Stimulated activated CD8-positive, alpha-beta memory T cell treated with anti-CD3 and anti-CD28 coated beads, Interleukin-15, amount 100 ng/mL, for 4 hours (primary cell): Measurements from ENCODE around the gene KCNQ5.
"Not testable (repeated sequence)": the region's sequence is repeated elsewhere in the genome, so short reads cannot be mapped to it uniquely, and the experiment has no call there.

Source experiments
- DNase-seq, 2 donors: peaks; one replicate each; pipeline ENCODE4 v3.0.0-alpha.2; 2020; ENCODE audit warnings: low read depth in 2 of 2

Gene KCNQ5

DNA sequence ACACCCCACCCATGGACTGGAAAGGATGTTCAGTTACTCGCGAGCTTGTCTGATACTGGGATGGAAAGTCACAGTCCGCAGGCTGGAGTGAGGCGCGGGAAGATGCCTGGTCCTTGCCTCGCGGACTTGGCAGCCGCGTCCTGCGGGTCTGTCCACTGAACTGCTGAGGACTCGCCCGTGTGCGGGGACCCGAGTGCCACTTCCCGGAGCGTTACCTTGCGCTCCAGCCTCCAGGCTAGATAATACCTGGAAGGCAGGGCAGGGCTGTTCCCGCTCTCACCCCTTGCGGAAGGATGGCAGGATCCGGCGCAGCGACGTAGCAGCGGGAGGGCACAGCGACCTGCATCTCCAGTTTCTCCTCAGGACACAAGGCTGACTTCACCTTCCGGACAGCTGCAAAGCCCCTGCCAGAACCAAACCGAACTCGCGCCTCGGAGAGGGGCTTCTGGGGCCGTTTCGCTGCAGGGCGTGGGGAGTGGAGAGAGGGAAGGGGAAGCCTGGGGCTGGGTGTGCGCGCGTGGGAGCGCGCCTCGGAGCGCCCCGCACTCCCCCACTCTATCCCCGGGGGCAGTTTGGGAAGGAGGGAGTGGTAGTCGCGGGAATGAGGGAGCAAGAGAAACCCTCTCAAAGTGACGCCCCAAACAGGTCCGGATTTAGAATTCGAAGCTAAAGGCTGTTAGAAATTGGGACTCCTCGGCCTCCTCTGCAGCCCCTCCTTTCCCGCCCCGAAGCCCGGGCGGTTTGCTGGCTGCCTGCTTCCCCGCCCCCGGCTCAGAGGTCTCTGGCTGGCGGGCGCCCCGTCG, at the start of gene KCNQ5:
Gene KCNQ5 (plus strand): TSS at position 774 of the 803 bp plus-strand sequence.
- DNase-seq, result no peak

DNA sequence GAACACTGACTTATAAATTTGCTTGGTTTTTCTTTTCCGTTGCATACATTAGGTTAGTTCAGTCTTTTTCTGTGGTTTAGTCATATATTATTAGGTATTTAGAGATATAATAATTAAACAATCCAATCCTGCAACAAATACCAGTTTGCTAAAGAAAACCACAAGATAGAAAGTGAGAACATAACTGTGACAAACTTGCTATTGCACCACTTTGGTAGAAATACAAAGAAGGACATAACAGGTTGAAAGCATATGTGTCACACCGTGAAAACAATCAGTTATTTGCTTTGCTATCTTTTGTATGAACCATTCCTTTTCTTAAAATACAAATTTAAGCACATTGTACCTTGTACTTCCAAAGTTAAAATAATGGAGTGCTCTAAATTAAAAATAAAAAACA, 42.0 kb upstream of the KCNQ5 start:
- no peak for DNase-seq

DNA sequence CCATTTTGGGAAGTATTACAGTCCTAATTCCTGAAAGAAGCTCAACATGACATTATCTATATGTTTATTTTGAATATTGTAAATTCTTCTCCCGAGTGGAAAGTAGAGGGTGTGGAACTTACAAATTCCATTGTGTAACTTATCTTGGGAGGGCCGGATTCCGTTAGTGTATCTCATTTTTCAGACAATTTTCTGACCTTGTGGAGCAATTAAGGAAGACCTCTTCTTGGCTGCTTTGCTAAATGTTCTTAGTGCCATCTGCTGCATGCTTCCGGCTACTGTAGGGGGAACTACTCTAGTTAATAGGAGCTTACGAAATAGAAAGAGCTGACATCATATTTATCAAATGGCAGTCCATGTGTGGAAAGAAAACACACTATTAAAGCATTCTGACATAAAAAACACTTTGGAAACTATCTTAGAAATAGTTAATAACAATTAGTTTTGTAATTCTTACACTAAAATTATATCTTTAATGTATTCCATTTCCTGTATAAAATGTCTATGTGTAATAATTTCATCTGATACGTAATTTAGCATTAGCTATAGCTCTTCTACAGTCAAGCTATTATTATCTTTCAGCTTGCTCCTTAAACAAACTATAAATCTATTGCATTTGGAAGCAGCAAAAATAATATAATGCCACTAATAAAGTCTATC, 41.5 kb upstream of the KCNQ5 start:
- DNase-seq, result no peak

DNA sequence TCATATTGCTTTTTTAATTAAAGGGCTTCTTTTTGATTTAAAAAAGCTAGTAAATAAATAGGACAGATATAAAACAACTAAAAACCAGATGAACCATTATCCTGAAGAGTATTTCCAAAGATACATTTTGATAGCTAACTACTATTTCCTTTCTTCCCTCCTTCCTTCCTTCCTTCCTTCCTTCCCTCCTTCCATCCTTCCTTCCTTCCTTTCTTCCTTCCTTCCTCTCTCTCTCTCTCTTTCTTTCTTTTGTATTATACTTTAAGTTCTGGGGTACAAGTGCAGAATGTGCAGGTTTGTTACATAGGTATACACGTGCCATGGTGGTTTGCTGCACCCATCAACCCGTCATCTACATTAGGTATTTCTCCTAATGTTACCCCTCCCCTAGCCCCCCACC, 40.9 kb upstream of the KCNQ5 start:
- not testable (repeated sequence) for DNase-seq

DNA sequence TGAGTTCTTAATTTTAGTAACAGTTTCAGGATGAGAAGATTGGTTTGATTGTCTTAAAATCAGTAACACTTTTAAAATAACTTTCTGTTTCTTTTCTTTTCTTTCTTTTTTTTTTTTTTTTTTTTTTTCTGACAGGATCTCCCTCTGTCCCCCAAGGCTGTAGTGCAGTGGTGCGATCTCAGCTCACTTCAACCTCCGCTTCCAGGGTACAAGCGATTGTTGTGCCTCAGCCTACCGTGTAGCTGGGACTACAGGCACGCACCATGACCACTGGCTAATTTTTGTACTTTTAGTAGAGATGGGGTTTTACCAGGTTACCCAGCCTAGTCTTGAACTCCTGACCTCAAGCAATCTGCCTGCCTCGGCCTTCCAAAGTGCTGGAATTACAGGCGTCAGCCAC, 33.7 kb upstream of the KCNQ5 start:
- no peak for DNase-seq

DNA sequence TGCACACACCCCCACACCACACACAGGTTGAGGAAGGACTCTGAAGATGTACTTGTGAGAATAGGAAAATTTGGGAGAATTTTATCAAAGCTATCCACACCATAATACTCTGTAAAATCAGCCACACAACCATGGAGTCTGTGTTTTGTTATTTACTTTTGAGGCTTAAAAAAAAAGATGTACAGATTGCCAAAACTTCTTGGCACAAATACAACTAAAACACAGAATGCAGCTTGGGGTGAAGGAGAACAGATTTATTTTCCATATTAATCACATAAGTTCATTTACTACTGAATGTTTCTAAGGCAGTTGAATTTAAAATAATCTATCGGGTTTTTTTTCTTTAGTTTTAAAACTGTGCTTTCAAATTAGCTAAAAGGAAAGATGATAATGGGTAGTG, 32.8 kb upstream of the KCNQ5 start:
- no peak for DNase-seq

DNA sequence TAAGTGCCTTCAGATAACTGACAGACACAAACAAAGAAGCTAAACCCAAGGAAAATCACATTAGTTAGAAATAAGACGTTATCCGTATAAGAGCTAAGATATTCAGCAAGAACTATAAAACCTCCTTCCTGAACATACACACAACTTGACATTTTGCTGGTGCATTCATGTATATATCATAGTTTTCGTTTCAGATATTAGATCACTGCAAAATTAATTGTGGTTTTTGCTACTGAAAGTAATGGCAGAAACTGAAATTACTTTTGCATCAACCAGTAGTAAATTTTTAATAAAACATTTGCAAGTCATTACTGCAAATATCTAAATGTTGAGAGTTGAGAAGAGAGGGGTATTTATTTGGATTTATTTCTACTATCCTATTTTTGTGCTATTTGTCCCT, 26.1 kb upstream of the KCNQ5 start:
- no peak for DNase-seq

DNA sequence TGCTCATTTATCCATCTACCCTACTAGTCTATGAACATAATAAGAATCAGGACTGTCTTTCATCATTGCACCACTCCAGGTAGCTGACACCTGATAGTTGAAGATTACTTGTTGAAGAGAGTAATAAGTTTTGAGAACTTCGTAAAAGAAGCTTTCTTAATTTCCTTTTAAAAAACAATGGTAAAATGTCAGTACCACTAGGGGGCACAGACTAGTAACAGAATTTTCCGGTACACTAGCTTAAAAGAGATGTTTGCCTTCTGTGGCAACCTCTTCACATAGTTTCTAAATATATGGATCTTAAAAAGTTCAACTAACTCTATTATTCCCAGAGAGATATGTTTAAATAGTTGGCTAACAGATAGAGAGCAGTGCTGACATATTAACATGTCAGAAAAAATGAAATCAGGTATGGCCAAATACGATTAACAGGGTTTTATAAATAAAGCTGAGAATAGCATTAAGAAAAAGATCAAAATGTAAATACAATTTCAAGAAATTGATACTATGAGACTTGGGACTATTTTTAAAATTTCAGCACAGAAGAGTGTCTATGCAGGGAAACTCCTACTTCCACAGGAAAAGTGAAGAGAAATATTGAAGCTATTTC, 5.4 kb upstream of the KCNQ5 start:
- no peak for DNase-seq

DNA sequence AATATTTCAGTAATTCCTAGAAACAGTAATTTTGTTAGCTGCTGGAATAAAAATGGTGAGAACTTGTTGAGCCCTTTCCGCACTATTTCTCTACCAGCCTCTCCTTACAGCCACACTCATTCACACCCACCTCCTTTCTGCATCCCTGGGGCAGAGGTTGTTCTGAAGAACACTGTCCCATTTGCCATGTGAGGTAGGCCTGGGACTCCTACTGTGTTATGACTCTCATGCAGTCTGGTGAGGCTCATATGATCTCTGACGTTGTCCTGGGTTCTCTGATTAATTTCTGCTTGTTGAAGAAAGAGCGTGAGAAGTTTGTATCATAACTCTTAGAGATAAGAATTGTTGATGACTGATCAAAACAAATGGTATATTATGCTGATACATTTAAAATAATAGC, 4.1 kb upstream of the KCNQ5 start:
- DNase-seq, result no peak

DNA sequence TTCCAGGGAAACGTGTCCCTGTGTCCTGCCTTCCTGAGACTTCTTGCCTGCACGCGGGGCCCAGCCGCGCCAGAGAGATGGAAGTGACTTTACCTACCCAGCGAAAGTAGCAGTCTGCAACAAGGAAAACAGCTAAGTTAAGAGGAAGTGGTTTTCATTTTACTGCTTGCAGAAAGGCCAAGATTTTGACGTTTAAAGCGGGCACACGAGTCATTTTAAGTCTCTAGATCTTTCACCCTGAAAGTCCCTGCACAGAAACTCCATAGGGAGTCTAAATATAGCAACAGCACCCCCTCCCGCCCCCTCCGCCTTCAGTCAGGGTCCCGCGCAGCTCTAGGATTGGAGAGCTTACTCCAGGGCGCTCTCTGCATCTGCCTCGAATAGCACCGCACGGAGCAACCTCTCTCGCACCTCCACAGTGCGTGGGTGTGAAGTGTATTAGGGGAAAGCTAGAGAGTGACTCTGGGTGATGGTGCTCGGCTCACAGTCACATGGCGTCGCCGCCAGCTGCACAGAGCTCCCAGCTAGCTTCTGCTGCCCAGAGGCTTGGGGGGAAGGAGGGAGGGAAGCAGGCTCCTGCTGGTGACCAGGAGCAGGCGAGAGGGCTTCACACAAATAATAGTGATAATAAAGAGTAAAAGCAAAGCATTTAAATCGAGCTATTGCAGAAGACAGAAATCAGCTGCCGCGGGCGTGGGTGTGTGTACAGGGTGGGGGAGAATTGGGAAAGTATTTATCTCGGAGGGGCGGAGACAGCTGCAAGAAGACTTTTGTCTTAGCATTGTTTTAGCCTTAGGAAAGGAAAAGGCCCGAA, 1.8 kb upstream of the KCNQ5 start:
- peak; percentile 60 to 74 for DNase-seq

DNA sequence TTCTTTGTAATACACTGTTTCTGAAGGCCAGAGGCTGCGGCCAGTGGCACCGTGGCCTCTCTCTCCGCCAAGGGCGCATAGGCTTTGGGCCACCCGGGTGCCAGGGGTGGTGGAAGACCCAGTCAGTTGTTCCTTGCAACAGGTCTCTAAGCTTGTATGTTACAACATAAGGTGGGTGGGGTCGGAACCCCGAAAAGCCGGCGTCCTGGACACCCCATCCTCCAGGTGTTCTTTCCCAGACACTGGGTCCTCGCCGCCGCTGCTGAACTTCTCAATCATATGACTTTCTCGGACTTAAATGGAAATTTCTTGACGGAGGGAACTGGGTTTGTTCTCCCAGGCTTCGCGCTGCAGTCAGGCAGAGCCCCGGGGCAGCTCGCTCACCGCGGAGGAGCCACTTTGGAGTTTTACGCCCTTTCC, 983 bp upstream of the KCNQ5 start:
- no peak for DNase-seq

DNA sequence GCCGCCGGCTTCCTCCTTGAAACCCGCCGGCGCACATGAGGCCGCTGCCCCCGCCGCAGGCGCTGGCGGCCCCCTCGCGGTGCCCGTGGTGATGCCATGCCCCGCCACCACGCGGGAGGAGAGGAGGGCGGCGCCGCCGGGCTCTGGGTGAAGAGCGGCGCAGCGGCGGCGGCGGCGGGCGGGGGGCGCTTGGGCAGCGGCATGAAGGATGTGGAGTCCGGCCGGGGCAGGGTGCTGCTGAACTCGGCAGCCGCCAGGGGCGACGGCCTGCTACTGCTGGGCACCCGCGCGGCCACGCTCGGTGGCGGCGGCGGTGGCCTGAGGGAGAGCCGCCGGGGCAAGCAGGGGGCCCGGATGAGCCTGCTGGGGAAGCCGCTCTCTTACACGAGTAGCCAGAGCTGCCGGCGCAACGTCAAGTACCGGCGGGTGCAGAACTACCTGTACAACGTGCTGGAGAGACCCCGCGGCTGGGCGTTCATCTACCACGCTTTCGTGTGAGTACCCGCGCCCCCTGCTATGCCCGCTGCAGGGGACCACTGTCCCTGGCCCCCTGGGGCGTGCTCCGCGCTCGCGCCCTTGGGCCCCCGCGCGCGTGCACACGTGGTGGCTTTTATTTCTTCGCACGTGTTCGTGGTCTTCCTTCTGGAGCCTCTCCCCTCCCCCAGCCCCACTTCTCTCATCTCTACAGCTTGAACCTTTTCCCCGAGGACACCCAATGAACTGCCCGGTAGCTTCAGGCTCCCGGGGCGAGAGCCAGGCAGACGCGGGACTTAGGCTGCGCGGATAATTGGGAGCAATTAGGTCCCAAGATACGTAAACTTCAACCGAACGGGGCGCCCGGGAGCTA, 453 bp downstream of the KCNQ5 start:
- peak; percentile 39 to 55 for DNase-seq

DNA sequence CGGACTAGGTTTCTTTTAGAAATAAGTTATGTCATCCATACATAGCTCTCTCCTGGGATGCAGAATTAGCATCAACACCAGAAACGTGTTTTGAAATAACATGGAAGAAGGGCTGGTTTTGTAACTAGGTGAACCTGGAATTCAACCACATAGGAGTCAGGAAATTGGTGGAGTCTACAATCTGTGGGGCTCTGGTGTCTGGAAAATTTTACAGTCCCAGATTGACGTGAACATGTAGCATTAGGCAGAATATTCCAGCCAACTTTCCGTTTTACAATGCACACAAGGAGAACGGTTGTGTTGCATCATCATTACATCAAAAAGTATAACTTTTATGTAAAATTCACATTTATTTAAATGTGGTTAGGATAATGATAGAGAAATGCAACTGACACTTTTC, 1.9 kb downstream of the KCNQ5 start:
- DNase-seq, result no peak

DNA sequence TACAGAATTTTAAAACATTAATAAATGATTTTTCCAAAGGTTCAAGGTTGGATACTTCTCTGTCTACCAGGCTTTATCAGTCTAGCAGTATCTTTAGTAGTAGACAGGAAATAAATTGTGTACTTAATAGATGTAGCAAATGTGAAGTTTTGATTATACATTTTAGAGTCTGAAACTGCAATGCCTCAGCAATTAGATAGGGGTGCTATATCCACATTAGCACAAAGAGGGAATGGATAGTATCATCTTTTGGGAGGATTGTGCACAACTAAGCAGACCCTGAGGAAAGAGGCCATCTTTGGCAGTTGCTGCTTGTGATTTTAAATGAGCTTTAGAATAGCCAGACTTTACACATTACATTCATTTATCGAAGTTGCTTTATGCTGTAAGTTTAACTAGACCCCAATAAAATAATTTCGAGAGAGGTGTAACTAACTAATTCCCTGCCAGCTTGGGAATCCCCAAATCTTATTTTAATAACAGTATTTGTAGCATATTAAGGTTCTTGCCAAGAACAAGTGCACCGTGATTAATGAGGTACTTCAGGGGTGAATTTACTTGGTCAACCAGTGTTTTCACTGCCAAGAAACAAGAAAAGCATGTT, 2.8 kb downstream of the KCNQ5 start:
- DNase-seq, result no peak

DNA sequence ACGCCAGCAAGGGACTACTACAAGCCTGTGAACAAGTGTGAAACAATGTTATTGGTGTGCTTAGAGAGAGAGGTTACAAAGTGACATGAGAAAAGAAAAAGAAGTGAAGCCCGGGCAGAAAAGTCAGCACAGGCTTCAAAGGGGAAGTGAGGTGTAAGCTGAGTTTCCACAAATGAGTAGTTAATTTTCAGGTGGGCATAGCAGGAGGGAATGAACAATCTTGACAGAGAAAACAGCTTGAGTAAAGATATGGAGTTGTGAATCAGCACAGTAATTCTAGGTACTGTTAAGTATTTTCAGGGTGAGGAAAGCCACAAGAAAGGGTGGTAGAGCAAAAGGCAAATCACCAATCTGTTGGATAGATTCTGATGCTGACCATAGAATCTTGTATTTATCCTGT, 4.3 kb downstream of the KCNQ5 start:
- DNase-seq, result no peak

DNA sequence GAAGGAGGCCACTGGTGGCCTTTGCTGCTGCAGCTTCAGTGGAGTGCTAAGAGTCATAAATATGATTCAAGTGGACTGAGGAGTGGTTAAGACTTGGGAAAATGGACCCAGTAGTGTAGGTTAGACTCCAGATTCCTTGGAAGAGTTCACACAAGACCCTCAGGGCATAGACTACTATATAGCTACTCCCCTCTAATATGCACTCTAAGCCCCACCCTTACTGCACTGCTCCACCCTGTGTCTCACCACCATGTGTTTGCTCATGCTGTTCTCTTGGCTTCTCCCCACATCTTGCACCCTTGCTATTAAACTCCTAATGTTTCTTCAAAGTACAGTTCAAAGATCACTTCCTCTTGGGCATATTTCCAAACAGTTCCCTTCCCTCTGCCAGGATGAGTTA, 5.7 kb downstream of the KCNQ5 start:
- no peak for DNase-seq

DNA sequence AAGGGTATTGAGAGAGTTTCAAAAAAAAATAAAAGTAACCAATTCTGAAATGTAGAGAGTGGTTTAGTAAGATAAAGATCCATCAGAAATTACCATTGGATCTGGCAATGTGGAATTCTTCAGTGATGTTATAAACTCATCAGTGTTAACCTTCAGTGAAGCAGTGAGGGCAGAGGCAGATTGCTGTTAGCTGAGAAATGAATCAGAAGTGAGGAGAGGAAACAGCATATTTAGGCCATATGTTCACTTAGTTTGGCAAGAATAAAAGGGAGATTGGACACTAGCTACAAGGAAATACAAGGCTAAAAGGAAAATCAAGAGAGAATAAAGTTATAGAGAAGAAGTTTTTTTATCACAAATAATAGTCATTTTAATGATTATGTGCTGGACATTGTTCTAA, 9.6 kb downstream of the KCNQ5 start:
- DNase-seq, result no peak

DNA sequence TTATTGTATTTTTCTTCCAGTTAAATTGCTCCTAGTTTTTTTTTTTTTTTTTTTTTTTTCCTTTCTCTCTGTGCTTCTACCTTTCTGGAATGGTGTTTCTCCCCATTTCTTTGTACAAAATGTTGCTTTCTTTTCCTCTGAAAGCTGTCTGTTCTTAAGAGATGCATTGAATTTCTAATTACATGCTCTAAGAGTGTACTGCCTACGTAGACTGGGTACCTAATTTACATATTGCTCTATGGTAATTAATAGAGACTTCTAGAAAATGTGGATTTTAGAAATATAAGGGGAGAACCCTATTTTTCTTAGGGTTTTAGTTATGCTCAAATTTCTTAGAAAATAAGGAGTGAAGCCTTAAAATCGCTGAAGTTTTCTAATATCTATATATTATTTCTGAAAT, 13.8 kb downstream of the KCNQ5 start:
- no peak for DNase-seq

DNA sequence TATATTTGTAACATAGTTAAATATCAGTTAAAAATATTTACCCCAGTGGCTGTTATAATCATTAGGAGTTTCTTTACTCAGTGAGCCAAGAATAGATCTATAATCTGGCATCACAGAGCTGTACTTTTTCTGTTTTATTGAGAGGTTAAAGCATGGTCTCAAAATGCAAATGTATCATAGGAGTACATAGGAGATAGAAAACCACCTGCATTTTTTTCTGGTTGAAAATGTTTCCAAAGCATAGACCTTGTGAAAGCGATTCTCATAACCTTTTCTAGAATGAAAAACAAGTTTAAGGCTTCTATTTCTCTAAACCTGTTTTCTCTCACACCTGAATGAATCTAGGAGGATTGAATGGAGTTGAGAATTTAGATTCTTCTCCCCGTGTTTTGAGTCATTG, 14.4 kb downstream of the KCNQ5 start:
- DNase-seq, result no peak

DNA sequence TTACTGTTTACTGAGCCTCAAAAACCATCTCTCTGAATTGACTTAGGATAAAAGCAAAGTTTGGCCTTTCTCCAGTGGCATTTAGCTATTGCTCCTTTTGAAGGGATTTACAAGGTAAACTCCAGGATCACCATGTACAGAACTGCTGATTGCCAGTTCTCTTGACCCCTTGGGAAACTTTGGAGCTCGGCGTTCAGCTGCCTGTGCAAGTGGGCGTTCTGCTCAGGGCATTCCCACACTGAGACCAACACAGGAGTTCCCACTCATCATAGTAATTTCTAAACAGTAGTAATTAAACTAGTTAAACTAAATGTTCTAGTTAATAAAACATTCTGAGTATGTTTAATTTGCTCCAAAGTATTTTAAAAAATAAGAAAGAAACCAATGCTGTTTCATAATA, 14.9 kb downstream of the KCNQ5 start:
- DNase-seq, result no peak
